Muscle layer of colon (tissue), 2 donors: Measurements from ENCODE around the gene ADIRF.
"Not testable (repeated sequence)": the region's sequence is repeated elsewhere in the genome, so short reads cannot be mapped to it uniquely, and the experiment has no call there.

ENCODE experiments used
- H3K27ac ChIP-seq: one replicate; pipeline ENCODE4 v1.7.0; 2013; ENCODE audit warnings: low read depth, mild to moderate bottlenecking, low read length, moderate library complexity
- H3K27me3 ChIP-seq, 2 donors: one replicate each; pipeline ENCODE4 v1.7.0; 2013; ENCODE audit warnings: low read length in 2 of 2, mild to moderate bottlenecking in 2 of 2; ENCODE audit not compliant: insufficient read depth in 2 of 2, control insufficient read depth in 1 of 2
- H3K36me3 ChIP-seq: one replicate; pipeline ENCODE4 v1.7.0; 2013; ENCODE audit warnings: mild to moderate bottlenecking, low read length; ENCODE audit not compliant: insufficient read depth
- H3K4me1 ChIP-seq: one replicate; pipeline ENCODE4 v1.7.0; 2013; ENCODE audit warnings: mild to moderate bottlenecking, low read length; ENCODE audit not compliant: insufficient read depth
- H3K4me3 ChIP-seq, 2 donors: one replicate each; pipeline ENCODE4 v1.7.0; 2013; ENCODE audit warnings: low read length in 2 of 2, low read depth in 1 of 2, mild to moderate bottlenecking in 1 of 2, moderate library complexity in 1 of 2
- H3K9ac ChIP-seq: one replicate; pipeline ENCODE4 v1.7.0; 2013; ENCODE audit warnings: low read length
- H3K9me3 ChIP-seq: one replicate; pipeline ENCODE4 v1.7.0; 2013; ENCODE audit warnings: mild to moderate bottlenecking, low read length
- donor health status: abdominal sarcoma.
- donor health status: Adenocarcinoma of cecum.

ADIRF gene

GRCh38 chr10:86968271-86968993 lies at the start of gene ADIRF:
TSS of gene ADIRF (plus strand) at chr10:86968482. CDS start at chr10:86968545, 63 bp downstream.
- H3K27me3 ChIP-seq, result no peaks in the 10 kb centered on the region
- H3K27ac ChIP-seq, result peak within 1 kb of the TSS; percentile 95
- no peaks in the 10 kb centered on the region for H3K36me3 ChIP-seq
- H3K4me1 ChIP-seq, result peaks cover 55% of the 10 kb centered on the region
- H3K4me3 ChIP-seq, result peak within 1 kb of the TSS; percentile 40 to 92
- H3K9me3 ChIP-seq, result no peaks in the 10 kb centered on the region
- peak within 1 kb of the TSS; percentile 87 for H3K9ac ChIP-seq

GRCh38 chr10:86922553-86922961 lies 45.7 kb upstream of the ADIRF start:
- Histone ChIP-seq H3K4me1 (peaks cover 4% of the 10 kb centered on the region), H3K36me3 (peaks cover 34% of the 10 kb centered on the region), H3K9ac (no peak overlapping the region), H3K4me3 (no peak overlapping the region), H3K9me3 (no peaks in the 10 kb centered on the region), H3K27me3 (no peaks in the 10 kb centered on the region), H3K27ac (peak overlapping the region; percentile 12)

- Histone ChIP-seq H3K27ac (peak overlapping the region; percentile 67), H3K9me3 (no peaks in the 10 kb centered on the region), H3K4me3 (no peak overlapping the region), H3K4me1 (peaks cover 12% of the 10 kb centered on the region), H3K27me3 (no peaks in the 10 kb centered on the region), H3K36me3 (peaks cover 23% of the 10 kb centered on the region), H3K9ac (no peak overlapping the region)
Measured at GRCh38 chr10:86929468-86930380, 38.6 kb upstream of the ADIRF start.

GRCh38 chr10:86931872-86932271 lies 36.4 kb upstream of the ADIRF start:
- H3K27me3 ChIP-seq, result no peaks in the 10 kb centered on the region
- no peak overlapping the region for H3K9ac ChIP-seq
- peaks cover 23% of the 10 kb centered on the region for H3K36me3 ChIP-seq
- no peak overlapping the region for H3K27ac ChIP-seq
- no peak overlapping the region for H3K4me3 ChIP-seq
- no peaks in the 10 kb centered on the region for H3K9me3 ChIP-seq
- H3K4me1 ChIP-seq, result peaks cover 12% of the 10 kb centered on the region

GRCh38 chr10:86932674-86933073 lies 35.6 kb upstream of the ADIRF start:
- Histone ChIP-seq H3K9ac (no peak overlapping the region), H3K4me1 (peaks cover 12% of the 10 kb centered on the region), H3K27ac (no peak overlapping the region), H3K4me3 (no peak overlapping the region), H3K9me3 (no peaks in the 10 kb centered on the region), H3K27me3 (no peaks in the 10 kb centered on the region), H3K36me3 (peaks cover 23% of the 10 kb centered on the region)

GRCh38 chr10:86934162-86934711 lies 34.0 kb upstream of the ADIRF start:
- H3K27ac ChIP-seq, H3K9me3 ChIP-seq, H3K9ac ChIP-seq, H3K4me3 ChIP-seq, H3K27me3 ChIP-seq: not testable (repeated sequence)
- H3K36me3 ChIP-seq, result peaks cover 16% of the 10 kb centered on the region
- peaks cover 11% of the 10 kb centered on the region for H3K4me1 ChIP-seq

- Histone ChIP-seq H3K36me3 (peaks cover 10% of the 10 kb centered on the region), H3K4me1 (no peaks in the 10 kb centered on the region), H3K27me3 (peaks cover 0 to 1% of the 10 kb centered on the region in 2 donors), H3K9ac (no peak overlapping the region), H3K27ac (no peak overlapping the region), H3K4me3 (no peak overlapping the region), H3K9me3 (no peaks in the 10 kb centered on the region)
Measured at GRCh38 chr10:86936661-86937501, 31.4 kb upstream of the ADIRF start.

- no peak overlapping the region for H3K9ac ChIP-seq
- no peaks in the 10 kb centered on the region for H3K9me3 ChIP-seq
- no peak overlapping the region for H3K4me3 ChIP-seq
- H3K27me3 ChIP-seq, result peaks cover 0 to 7% of the 10 kb centered on the region in 2 donors
- no peak overlapping the region for H3K27ac ChIP-seq
- peaks cover 5% of the 10 kb centered on the region for H3K36me3 ChIP-seq
- H3K4me1 ChIP-seq, result no peaks in the 10 kb centered on the region
Measured at GRCh38 chr10:86937502-86938154, 30.7 kb upstream of the ADIRF start.

GRCh38 chr10:86938260-86938659 lies 30.0 kb upstream of the ADIRF start:
- no peak overlapping the region for H3K4me3 ChIP-seq
- no peaks in the 10 kb centered on the region for H3K9me3 ChIP-seq
- H3K36me3 ChIP-seq, result peaks cover under 1% of the 10 kb centered on the region
- H3K4me1 ChIP-seq, result no peaks in the 10 kb centered on the region
- no peak overlapping the region for H3K9ac ChIP-seq
- H3K27ac ChIP-seq, result no peak overlapping the region
- peaks cover 0 to 7% of the 10 kb centered on the region in 2 donors for H3K27me3 ChIP-seq

GRCh38 chr10:86940076-86940475 lies 28.2 kb upstream of the ADIRF start:
- not testable (repeated sequence) for H3K27ac ChIP-seq, H3K4me3 ChIP-seq

More at GRCh38 chr10:86940076-86940475, 28.2 kb upstream of the ADIRF start:
- H3K27me3 ChIP-seq, H3K9ac ChIP-seq, H3K9me3 ChIP-seq, H3K4me1 ChIP-seq, H3K36me3 ChIP-seq: not testable (repeated sequence)
